Skeletal muscle cell (primary cell): Measurements from ENCODE around the gene PDSS2.
"Not testable (repeated sequence)": the region's sequence is repeated elsewhere in the genome, so short reads cannot be mapped to it uniquely, and the experiment has no call there.

ENCODE experiments used
- DNase-seq: peaks from one replicate; pipeline ENCODE4 v3.0.0-alpha.2; 2010; ENCODE audit warnings: low read depth
- H3K4me3 ChIP-seq: 2 replicates; pipeline ENCODE4 v1.5.1; 2011; ENCODE audit warnings: low read depth, mild to moderate bottlenecking, control low read depth, low read length, moderate library complexity

Gene PDSS2

GRCh38 chr6:107386340-107386739 lies 73.0 kb downstream of the PDSS2 start:
- DNase-seq, result peak; percentile 8
- no peak overlapping the region for H3K4me3 ChIP-seq

GRCh38 chr6:107383705-107384104 lies 75.7 kb downstream of the PDSS2 start:
- no peak for DNase-seq
- no peak overlapping the region for H3K4me3 ChIP-seq

GRCh38 chr6:107374264-107374663 lies 85.1 kb downstream of the PDSS2 start:
- DNase-seq, result no peak
- no peak overlapping the region for H3K4me3 ChIP-seq

- DNase-seq, result no peak
- H3K4me3 ChIP-seq, result no peak overlapping the region
Observed at GRCh38 chr6:107369493-107369892, 89.9 kb downstream of the PDSS2 start.

GRCh38 chr6:107368471-107368870 lies 90.9 kb downstream of the PDSS2 start:
- no peak overlapping the region for H3K4me3 ChIP-seq
- no peak for DNase-seq

GRCh38 chr6:107364173-107364572 lies 95.2 kb downstream of the PDSS2 start:
- not testable (repeated sequence) for DNase-seq, H3K4me3 ChIP-seq

GRCh38 chr6:107361753-107362604 lies 97.4 kb downstream of the PDSS2 start:
- DNase-seq, result peak; percentile 43
- H3K4me3 ChIP-seq, result no peak overlapping the region

GRCh38 chr6:107360476-107360875 lies 98.9 kb downstream of the PDSS2 start:
- no peak overlapping the region for H3K4me3 ChIP-seq
- DNase-seq, result peak; percentile 18

GRCh38 chr6:107357842-107358241 lies 101.5 kb downstream of the PDSS2 start:
- DNase-seq, result no peak
- H3K4me3 ChIP-seq, result no peak overlapping the region

- no peak overlapping the region for H3K4me3 ChIP-seq
- no peak for DNase-seq
Observed at GRCh38 chr6:107357031-107357430, 102.3 kb downstream of the PDSS2 start.

GRCh38 chr6:107355659-107356058 lies 103.7 kb downstream of the PDSS2 start:
- H3K4me3 ChIP-seq, result no peak overlapping the region
- no peak for DNase-seq

- no peak overlapping the region for H3K4me3 ChIP-seq
- DNase-seq, result no peak
Observed at GRCh38 chr6:107354451-107354850, 104.9 kb downstream of the PDSS2 start.

- H3K4me3 ChIP-seq, result no peak overlapping the region
- DNase-seq, result no peak
Observed at GRCh38 chr6:107353773-107354382, 105.5 kb downstream of the PDSS2 start.

GRCh38 chr6:107348224-107348623 lies 111.1 kb downstream of the PDSS2 start:
- DNase-seq, result no peak
- H3K4me3 ChIP-seq, result no peak overlapping the region

- no peak overlapping the region for H3K4me3 ChIP-seq
- no peak for DNase-seq
Observed at GRCh38 chr6:107345393-107345792, 114.0 kb downstream of the PDSS2 start.

- no peak for DNase-seq
- H3K4me3 ChIP-seq, result no peak overlapping the region
Observed at GRCh38 chr6:107344981-107345380, 114.4 kb downstream of the PDSS2 start.

- H3K4me3 ChIP-seq, result no peak overlapping the region
- no peak for DNase-seq
Observed at GRCh38 chr6:107344383-107344782, 115.0 kb downstream of the PDSS2 start.

GRCh38 chr6:107342144-107342543 lies 117.2 kb downstream of the PDSS2 start:
- DNase-seq, result no peak
- no peak overlapping the region for H3K4me3 ChIP-seq

- no peak overlapping the region for H3K4me3 ChIP-seq
- DNase-seq, result no peak
Observed at GRCh38 chr6:107340881-107341280, 118.5 kb downstream of the PDSS2 start.

- no peak for DNase-seq
- H3K4me3 ChIP-seq, result no peak overlapping the region
Observed at GRCh38 chr6:107337191-107337741, 122.1 kb downstream of the PDSS2 start.

- H3K4me3 ChIP-seq, result no peak overlapping the region
- no peak for DNase-seq
Observed at GRCh38 chr6:107334026-107334425, 125.3 kb downstream of the PDSS2 start.
